ENCODE results near the gene METTL8. TPM values are rescaled to one million over a fixed set of nuclear protein-coding genes. Genes with fewer than 3 reads are reported as not detected.
A peak's percentile ranks its signal among the peaks of the same experiment; 100 is the strongest.

METTL8 gene
- total RNA-seq, 1 donor from 2014 or later = 22.9 TPM

DNA sequence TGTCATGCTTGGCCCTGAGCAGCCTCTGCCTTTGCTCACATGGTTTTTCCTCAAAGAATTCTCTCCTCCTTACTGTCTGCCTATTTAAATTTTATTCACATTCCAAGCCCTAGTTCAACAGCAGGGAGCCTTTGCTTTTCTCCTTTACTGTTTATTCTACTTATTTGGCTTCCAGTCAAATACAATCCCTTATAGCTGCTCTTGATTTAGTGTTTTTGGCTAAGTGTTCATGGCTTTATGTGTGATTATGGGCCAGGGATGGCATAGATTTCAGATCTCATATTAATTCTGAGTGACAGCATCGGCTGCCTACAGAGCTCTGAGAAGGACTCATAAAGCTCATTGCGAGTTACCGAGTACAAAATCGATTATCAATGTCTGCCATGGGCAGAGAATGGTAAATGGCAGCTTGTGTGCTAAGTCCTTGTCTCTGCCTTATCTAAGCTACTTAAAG is 106.7 kb downstream of the METTL8 start:
- peaks cover 2% of the 10 kb centered on the region for H3K9me3 Mint-ChIP-seq
- DNase-seq = no peak
- intact Hi-C loops (cut with micrococcal nuclease) = no loop called here
- H3K4me1 Mint-ChIP-seq = peaks cover 78% of the 10 kb centered on the region
- TF ChIP-seq, protein P1, sequence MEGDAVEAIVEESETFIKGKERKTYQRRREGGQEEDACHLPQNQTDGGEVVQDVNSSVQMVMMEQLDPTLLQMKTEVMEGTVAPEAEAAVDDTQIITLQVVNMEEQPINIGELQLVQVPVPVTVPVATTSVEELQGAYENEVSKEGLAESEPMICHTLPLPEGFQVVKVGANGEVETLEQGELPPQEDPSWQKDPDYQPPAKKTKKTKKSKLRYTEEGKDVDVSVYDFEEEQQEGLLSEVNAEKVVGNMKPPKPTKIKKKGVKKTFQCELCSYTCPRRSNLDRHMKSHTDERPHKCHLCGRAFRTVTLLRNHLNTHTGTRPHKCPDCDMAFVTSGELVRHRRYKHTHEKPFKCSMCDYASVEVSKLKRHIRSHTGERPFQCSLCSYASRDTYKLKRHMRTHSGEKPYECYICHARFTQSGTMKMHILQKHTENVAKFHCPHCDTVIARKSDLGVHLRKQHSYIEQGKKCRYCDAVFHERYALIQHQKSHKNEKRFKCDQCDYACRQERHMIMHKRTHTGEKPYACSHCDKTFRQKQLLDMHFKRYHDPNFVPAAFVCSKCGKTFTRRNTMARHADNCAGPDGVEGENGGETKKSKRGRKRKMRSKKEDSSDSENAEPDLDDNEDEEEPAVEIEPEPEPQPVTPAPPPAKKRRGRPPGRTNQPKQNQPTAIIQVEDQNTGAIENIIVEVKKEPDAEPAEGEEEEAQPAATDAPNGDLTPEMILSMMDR (IDR thresholded peaks at IDR 0.05) = no peak
- H3K27me3 Mint-ChIP-seq = no peaks in the 10 kb centered on the region
- H3K36me3 Mint-ChIP-seq (ENCODE audit: low read depth) = peaks cover 3% of the 10 kb centered on the region
- POLR2A ChIA-PET = interaction anchor here (1.4 to 4.4 kb wide), 6 partner anchors 9 to 166 kb away, joined by 6 to 48 read pairs (median 18); partner anchors contain the start of genes DCAF17 and METTL8
- CTCF ChIA-PET = interaction anchor here (0.9 to 1.5 kb wide), 5 partner anchors 8 to 89 kb away, joined by 3 read pairs; no protein-coding TSS in a partner anchor
- no peak for ATAC-seq (ENCODE audit: low read depth)
- H3K27ac Mint-ChIP-seq = peak overlapping the region; percentile 92
- peak overlapping the region; percentile 82 for H3K4me3 Mint-ChIP-seq

DNA sequence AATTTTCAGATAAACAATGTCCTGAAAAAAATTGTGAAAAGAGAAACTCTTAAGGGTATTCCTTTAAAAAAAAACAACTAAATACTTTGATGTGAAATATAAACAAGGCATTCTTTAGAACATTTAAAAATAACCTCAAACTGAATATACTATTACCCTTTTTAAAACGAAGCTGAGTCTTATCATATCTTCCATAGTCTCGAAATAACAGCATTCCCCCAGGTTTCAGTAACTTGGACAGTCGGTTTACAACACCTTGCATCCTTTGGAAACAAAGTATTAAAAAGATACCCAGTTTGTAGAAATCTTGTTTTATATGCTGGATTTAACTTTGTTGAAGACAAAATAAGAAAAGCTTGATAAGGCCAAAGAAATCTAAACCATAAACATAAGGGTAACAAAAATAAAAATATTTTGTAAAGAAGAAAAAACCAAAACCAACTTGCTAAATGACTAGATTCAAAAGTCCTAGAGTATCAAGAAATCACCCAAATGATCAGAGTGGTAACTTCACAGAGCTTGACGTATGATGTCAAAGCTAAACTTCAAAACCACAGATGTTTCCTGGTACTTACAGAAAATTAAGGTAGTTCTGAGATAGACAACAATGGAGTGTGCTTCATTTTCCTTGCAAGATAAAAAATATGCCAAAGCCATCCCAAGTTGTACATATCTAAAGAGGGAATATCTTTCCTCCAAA is 107.8 kb downstream of the METTL8 start:
- H3K9me3 Mint-ChIP-seq = peaks cover 2% of the 10 kb centered on the region
- H3K27ac Mint-ChIP-seq = peak overlapping the region; percentile 92
- peaks cover 87% of the 10 kb centered on the region for H3K4me1 Mint-ChIP-seq
- H3K36me3 Mint-ChIP-seq (ENCODE audit: low read depth) = peaks cover 5% of the 10 kb centered on the region
- ChIA-PET CTCF (interaction anchor here (0.9 to 1.5 kb wide), 6 partner anchors 9 to 90 kb away, joined by 3 read pairs; no protein-coding TSS in a partner anchor), POLR2A (interaction anchor here (0.6 to 4.4 kb wide), 11 partner anchors 8 to 167 kb away, joined by 3 to 48 read pairs (median 8); partner anchors contain the start of genes DCAF17 and METTL8)
- TF ChIP-seq, protein P1 (IDR thresholded peaks at IDR 0.05) = no peak
- H3K4me3 Mint-ChIP-seq = peak overlapping the region; percentile 82
- no peaks in the 10 kb centered on the region for H3K27me3 Mint-ChIP-seq
- DNase-seq (no peak), ATAC-seq (ENCODE audit: low read depth) (peak; percentile 64)
- intact Hi-C loops (cut with micrococcal nuclease) = loop anchor here (1.0 to 2.0 kb wide), 3 partner anchors 10 to 165 kb away; partner anchors contain the start of gene TLK1

DNA sequence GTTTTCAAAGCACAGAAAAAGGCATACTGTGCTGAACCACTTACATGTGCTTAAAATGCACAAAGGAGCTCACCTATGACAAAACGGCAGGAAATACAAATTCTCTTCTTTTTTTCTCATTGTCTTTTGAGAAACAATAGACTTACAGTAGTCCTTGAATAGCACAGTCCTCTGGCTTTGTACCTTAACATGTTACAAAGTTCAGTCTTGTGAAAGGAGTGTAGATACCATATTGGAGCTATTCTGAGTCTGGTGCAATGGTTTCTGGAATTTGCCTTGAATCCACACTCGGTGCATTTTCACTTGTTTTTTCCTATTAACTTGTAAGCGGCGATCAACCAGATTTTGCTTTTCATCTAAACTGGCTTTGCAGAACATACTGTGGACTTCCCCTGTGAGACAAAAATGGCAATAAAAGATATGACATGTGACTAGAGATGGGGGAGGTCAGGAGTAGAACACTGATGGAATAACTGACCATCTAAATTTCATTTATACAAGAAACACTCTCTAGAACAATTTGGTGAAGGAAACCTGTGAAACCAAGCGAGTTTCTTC is 109.7 kb downstream of the METTL8 start:
- POLR2A ChIA-PET = interaction anchor here (0.7 to 4.4 kb wide), 10 partner anchors 8 to 164 kb away, joined by 3 to 34 read pairs (median 12); partner anchors contain the start of genes DCAF17, METTL8 and TLK1
- peak; percentile 43 for ATAC-seq (ENCODE audit: low read depth)
- CTCF ChIA-PET = interaction anchor here (1.2 to 1.6 kb wide), 2 partner anchors 63 to 92 kb away, joined by 3 to 10 read pairs; no protein-coding TSS in a partner anchor
- DNase-seq = no peak
- Mint-ChIP-seq H3K27me3 (no peaks in the 10 kb centered on the region), H3K4me3 (peak overlapping the region; percentile 82), H3K27ac (peak overlapping the region; percentile 92), H3K4me1 (peaks cover 87% of the 10 kb centered on the region), H3K36me3 (ENCODE audit: low read depth) (peaks cover 10% of the 10 kb centered on the region), H3K9me3 (peaks cover 2% of the 10 kb centered on the region)
- TF ChIP-seq, protein P1 (IDR thresholded peaks at IDR 0.05) = no peak
- intact Hi-C loops (cut with micrococcal nuclease) = loop anchor here (1.0 to 5.0 kb wide), 4 partner anchors 77 to 351 kb away; partner anchors contain the start of gene TLK1

DNA sequence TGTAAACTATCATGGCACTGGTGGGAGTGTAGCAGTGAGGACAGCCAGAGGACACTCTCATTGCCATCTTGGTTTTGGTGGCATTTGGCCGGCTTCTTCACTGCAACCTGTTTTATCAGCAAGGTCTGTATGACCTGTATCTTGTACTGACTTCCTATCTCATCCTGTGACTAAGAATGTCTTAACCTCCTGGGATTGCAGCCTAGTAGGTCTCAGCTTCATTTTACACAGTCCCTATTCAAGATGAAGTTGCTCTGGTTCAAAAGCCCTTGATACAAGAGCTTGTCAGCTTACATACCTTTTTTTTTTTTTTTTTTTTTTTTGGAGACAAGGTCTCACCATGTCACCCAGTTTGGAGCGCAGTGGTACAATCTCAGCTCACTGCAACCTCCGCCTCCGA is 110.9 kb downstream of the METTL8 start:
- Mint-ChIP-seq H3K4me3 (peak overlapping the region; percentile 82), H3K9me3 (peaks cover 2% of the 10 kb centered on the region), H3K4me1 (peaks cover 93% of the 10 kb centered on the region), H3K27me3 (no peaks in the 10 kb centered on the region), H3K36me3 (ENCODE audit: low read depth) (peaks cover 10% of the 10 kb centered on the region), H3K27ac (peak overlapping the region; percentile 92)
- TF ChIP-seq, protein P1 (IDR thresholded peaks at IDR 0.05) = no peak
- intact Hi-C loops (cut with micrococcal nuclease) = loop anchor here (1.0 to 5.0 kb wide), 3 partner anchors 76 to 350 kb away; no protein-coding TSS in a partner anchor
- ChIA-PET CTCF (interaction anchor here (1.6 kb wide), 1 partner anchor 93 kb away, joined by 10 read pairs; no protein-coding TSS in a partner anchor), POLR2A (interaction anchor here (0.6 to 4.4 kb wide), 14 partner anchors 11 to 507 kb away, joined by 3 to 34 read pairs (median 10); partner anchors contain the start of genes DCAF17, GAD1, METTL8 and TLK1)
- DNase-seq = no peak
- no peak for ATAC-seq (ENCODE audit: low read depth)
